B cell (primary cell): ENCODE measurements around the gene FAM131C. TPM values are rescaled to one million over a fixed set of nuclear protein-coding genes. Genes with fewer than 3 reads are reported as not detected.
A peak's percentile ranks its signal among the peaks of the same experiment; 100 is the strongest.

Source experiments
- ATAC-seq: fragments of 200-7000 bp; cut with Tn5 transposase; one replicate; pipeline ENCODE4 v1.10.0; 2021; ENCODE audit warnings: low read depth, mild to moderate bottlenecking, moderate number of reproducible peaks, moderate library complexity
- CTCF ChIA-PET: fragments of 350-600 bp; sonication (Branson Sonifier 250); formaldehyde crosslinking; loops from one replicate; lab custom pipeline; 2021; ENCODE audit warnings: antibody characterized with exemption, inconsistent platforms; lab: Charles Lee
- POLR2A ChIA-PET: fragments of 350-600 bp; sonication (Branson Sonifier 250); formaldehyde crosslinking; loops from one replicate; lab custom pipeline; 2021; ENCODE audit warnings: antibody characterized with exemption; lab: Charles Lee
- DNase-seq: peaks from one replicate; pipeline ENCODE4 v3.0.0; 2013
- H2AFZ ChIP-seq: 2 replicates; pipeline ENCODE4 v1.6.1; 2012; ENCODE audit warnings: mild to moderate bottlenecking, low read depth, low read length; ENCODE audit not compliant: insufficient read depth, poor library complexity, severe bottlenecking
- H3K27ac ChIP-seq, 2 donors: 1 replicate in 1 of 2; 2 replicates in 1 of 2; pipeline ENCODE4 v1.5.1; 2012 to 2013; ENCODE audit warnings: low read length in 2 of 2, mild to moderate bottlenecking in 2 of 2, moderate library complexity in 1 of 2
- H3K27me3 ChIP-seq, 4 experiments: fragments of 200-600 bp in 1 of 4; sonication (generic) in 1 of 4; replicated peaks in 1 of 4; 1 replicate in 2 of 4; 2 replicates in 2 of 4; pipeline versions ENCODE4 v1.6.1 to v1.7.0; 2013 to 2016; ENCODE audit warnings: low read length in 3 of 4, mild to moderate bottlenecking in 2 of 4, mixed read lengths in 1 of 4, moderate library complexity in 1 of 4; ENCODE audit not compliant: insufficient read depth in 4 of 4, control insufficient read depth in 3 of 4; ENCODE audit errors: control extremely low read depth in 1 of 4
- H3K36me3 ChIP-seq, 2 experiments: replicated peaks in 1 of 2; 1 replicate in 1 of 2; 2 replicates in 1 of 2; pipeline versions ENCODE4 v1.6.1 to v1.7.1; 2013; ENCODE audit warnings: low read length in 1 of 2; ENCODE audit not compliant: insufficient read depth in 2 of 2, control insufficient read depth in 1 of 2; ENCODE audit errors: control extremely low read depth in 1 of 2, extremely low read depth in 1 of 2
- H3K4me1 ChIP-seq, 2 donors: fragments of 200-600 bp in 1 of 2; sonication (generic) in 1 of 2; 1 replicate in 1 of 2; 2 replicates in 1 of 2; pipeline versions ENCODE4 v1.5.1 to v1.6.1; 2013 to 2017; ENCODE audit warnings: low read length in 2 of 2; ENCODE audit not compliant: control insufficient read depth in 2 of 2, insufficient read depth in 2 of 2
- H3K4me2 ChIP-seq: replicated peaks from 2 replicates; pipeline ENCODE3; 2012; ENCODE audit warnings: mild to moderate bottlenecking, low read depth, low read length; ENCODE audit not compliant: poor library complexity, severe bottlenecking
- H3K4me3 ChIP-seq, 5 experiments: fragments of 200-600 bp in 1 of 5; sonication (generic) in 1 of 5; 1 replicate in 3 of 5; 2 replicates in 2 of 5; pipeline versions ENCODE4 v1.5.1 to v1.7.0; 2011 to 2016; ENCODE audit warnings: low read length in 4 of 5, mild to moderate bottlenecking in 4 of 5, low read depth in 2 of 5, control low read depth in 1 of 5, moderate library complexity in 1 of 5; ENCODE audit not compliant: insufficient read depth in 1 of 5; ENCODE audit errors: control extremely low read depth in 1 of 5, extremely low read depth in 1 of 5
- H3K79me2 ChIP-seq: fragments of 200-600 bp; sonication (generic); one replicate; pipeline ENCODE4 v1.6.0; 2016; ENCODE audit warnings: low read length; ENCODE audit not compliant: control insufficient read depth, insufficient read depth
- H3K9ac ChIP-seq: fragments of 200-600 bp; sonication (generic); 2 replicates; pipeline ENCODE4 v1.6.1; 2017; ENCODE audit warnings: mild to moderate bottlenecking, low read length, moderate library complexity
- H3K9me3 ChIP-seq, 3 donors: one replicate each; pipeline versions ENCODE4 v1.6.1 to v1.7.1; 2013; ENCODE audit warnings: low read length in 2 of 3; ENCODE audit not compliant: control insufficient read depth in 2 of 3, insufficient read depth in 1 of 3; ENCODE audit errors: control extremely low read depth in 1 of 3
- H4K20me1 ChIP-seq: 2 replicates; pipeline ENCODE4 v1.6.0; 2012; ENCODE audit warnings: mild to moderate bottlenecking, low read length; ENCODE audit not compliant: insufficient read depth, control insufficient read depth, poor library complexity, severe bottlenecking
- H3K27ac Mint-ChIP-seq: one replicate; pipeline ENCODE4 v1.8.0; 2021; ENCODE audit warnings: mixed read lengths
- H3K27me3 Mint-ChIP-seq: one replicate; pipeline ENCODE4 v1.8.0; 2021; ENCODE audit warnings: mixed read lengths
- H3K4me1 Mint-ChIP-seq: one replicate; pipeline ENCODE4 v1.8.0; 2021; ENCODE audit warnings: mixed read lengths
- H3K4me3 Mint-ChIP-seq: one replicate; pipeline ENCODE4 v1.8.0; 2021; ENCODE audit warnings: mixed read lengths
- H3K9me3 Mint-ChIP-seq: one replicate; pipeline ENCODE4 v1.8.0; 2022; ENCODE audit warnings: mixed read lengths; ENCODE audit not compliant: insufficient read depth
- EZH2 ChIP-seq: IDR thresholded peaks from 2 replicates; pipeline ENCODE4 v1.6.1; 2012; ENCODE audit warnings: borderline replicate concordance, low read depth, mild to moderate bottlenecking, moderate library complexity, low read length; ENCODE audit not compliant: insufficient read depth, poor library complexity, severe bottlenecking
- WGBS: methylation state at CpG from one replicate; pipeline ENCODE4 v1.1.5; 2013; ENCODE audit warnings: missing lambda C conversion rate; ENCODE audit not compliant: insufficient coverage; 5-methylcytosine and 5-hydroxymethylcytosine counted together
- intact Hi-C: fragments of 100-400 bp; cut with micrococcal nuclease; formaldehyde crosslinking; loops from one replicate; pipeline ENCODE4 v1.10.0; 2022
- polyA plus RNA-seq: library from polyadenylated mRNA; depleted of rRNA; stranded (reverse); fragments of >200 nt; gene quantifications from 2 replicates; pipeline ENCODE4 v1.2.3, GENCODE V29; 2012
- total RNA-seq, 2 donors: library from RNA; stranded (reverse); fragments of 120-200 nt in 1 of 2; gene quantifications; 1 replicate in 1 of 2; 2 replicates in 1 of 2; pipeline versions ENCODE4 v1.2.3 to v1.2.4, GENCODE V29; 2013 to 2022
- TF ChIP-seq, protein P1 (sequence below): fragments of 200-600 bp; IDR thresholded peaks from one replicate; pipeline ENCODE4 v1.8.0; 2022; ENCODE audit warnings: antibody characterized with exemption, mild to moderate bottlenecking

FAM131C gene
- total and polyA plus RNA-seq, 2 donors (not counting 1 experiment from before 2014, with no cell fraction given): 0.37 TPM; not detected in 1

DNA sequence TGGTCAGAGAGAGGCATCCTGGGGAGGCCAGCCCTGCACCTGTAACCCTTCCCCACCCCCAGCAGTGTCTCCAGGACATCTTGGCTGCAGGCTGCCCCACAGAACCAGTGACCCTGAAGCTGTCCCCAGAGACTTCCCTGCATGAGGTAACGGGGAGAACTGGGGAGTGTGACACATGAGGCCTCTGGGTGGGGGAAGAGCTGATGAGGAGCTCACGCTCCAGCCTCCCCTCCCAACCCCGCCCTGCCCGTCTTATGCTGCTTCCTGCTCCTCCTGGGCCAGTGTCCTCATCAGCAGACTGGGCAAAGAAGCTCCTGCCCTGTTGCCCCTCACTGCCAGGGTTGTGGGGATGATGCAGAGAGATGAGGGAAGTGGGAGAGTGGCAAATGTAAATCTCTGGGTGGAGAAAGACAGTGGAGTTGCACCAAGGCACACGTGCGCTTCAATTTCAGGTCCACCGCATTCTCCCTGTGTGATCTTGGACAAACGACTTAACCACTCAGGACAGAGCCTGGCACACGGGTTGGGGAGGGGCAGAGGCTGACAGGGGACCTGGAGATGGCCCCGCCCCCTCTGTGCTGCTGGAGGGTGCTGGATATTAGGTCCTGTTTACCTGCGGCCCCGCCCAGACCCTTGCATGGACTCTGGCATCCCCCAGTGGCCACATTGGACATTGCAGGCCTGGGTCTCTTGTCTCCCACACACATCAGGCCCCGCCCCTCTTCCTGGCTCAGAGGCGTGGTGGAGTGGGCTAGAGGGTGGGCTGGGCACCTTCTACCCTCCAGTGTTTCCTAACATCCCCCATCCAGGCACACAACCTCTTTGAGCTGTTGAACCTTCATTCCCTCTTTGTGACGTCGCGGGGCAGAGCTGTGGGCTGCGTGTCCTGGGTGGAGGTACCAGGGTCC lies 17.6 kb downstream of the FAM131C start:
- DNase-seq (peak; percentile 91), ATAC-seq (peak; percentile 100)
- peaks cover 0 to 2% (median 0%) of the 10 kb centered on the region in 4 experiments for H3K27me3 ChIP-seq
- H3K4me2 ChIP-seq: peak overlapping the region; percentile 38
- H3K4me1 Mint-ChIP-seq: peaks cover 6% of the 10 kb centered on the region
- ChIA-PET POLR2A (no interaction called here), CTCF (interaction anchor here (0.7 to 3.7 kb wide), 14 partner anchors 12 to 265 kb away, joined by 3 to 27 read pairs (median 5); partner anchors contain the start of gene CLCNKB)
- no peak overlapping the region for H3K4me3 Mint-ChIP-seq
- H3K27ac ChIP-seq: no peak overlapping the region
- WGBS: 57% methylated on average over 9 of the region's 18 CpGs
- no peaks in the 10 kb centered on the region for H3K9me3 ChIP-seq
- H3K9ac ChIP-seq: no peak overlapping the region
- peak overlapping the region; percentile 51 for H2AFZ ChIP-seq
- H3K4me1 ChIP-seq: peaks cover 4 to 5% of the 10 kb centered on the region in 2 donors
- no peak overlapping the region for H3K4me3 ChIP-seq
- H3K9me3 Mint-ChIP-seq: no peaks in the 10 kb centered on the region
- H3K27me3 Mint-ChIP-seq: peaks cover 9% of the 10 kb centered on the region
- no peaks in the 10 kb centered on the region for H4K20me1 ChIP-seq
- intact Hi-C loops: loop anchor here (1.0 kb wide), 4 partner anchors 47 to 264 kb away; no protein-coding TSS in a partner anchor
- H3K79me2 ChIP-seq: no peaks in the 10 kb centered on the region
- no peaks in the 10 kb centered on the region for H3K36me3 ChIP-seq
- TF ChIP-seq, protein P1, sequence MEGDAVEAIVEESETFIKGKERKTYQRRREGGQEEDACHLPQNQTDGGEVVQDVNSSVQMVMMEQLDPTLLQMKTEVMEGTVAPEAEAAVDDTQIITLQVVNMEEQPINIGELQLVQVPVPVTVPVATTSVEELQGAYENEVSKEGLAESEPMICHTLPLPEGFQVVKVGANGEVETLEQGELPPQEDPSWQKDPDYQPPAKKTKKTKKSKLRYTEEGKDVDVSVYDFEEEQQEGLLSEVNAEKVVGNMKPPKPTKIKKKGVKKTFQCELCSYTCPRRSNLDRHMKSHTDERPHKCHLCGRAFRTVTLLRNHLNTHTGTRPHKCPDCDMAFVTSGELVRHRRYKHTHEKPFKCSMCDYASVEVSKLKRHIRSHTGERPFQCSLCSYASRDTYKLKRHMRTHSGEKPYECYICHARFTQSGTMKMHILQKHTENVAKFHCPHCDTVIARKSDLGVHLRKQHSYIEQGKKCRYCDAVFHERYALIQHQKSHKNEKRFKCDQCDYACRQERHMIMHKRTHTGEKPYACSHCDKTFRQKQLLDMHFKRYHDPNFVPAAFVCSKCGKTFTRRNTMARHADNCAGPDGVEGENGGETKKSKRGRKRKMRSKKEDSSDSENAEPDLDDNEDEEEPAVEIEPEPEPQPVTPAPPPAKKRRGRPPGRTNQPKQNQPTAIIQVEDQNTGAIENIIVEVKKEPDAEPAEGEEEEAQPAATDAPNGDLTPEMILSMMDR: peak; percentile 74
- no peak for TF ChIP-seq EZH2
- H3K27ac Mint-ChIP-seq: no peak overlapping the region
